ENCODE data around the gene FAM171A2.
"Not testable (repeated sequence)": the region's sequence is repeated elsewhere in the genome, so short reads cannot be mapped to it uniquely, and the experiment has no call there.

The FAM171A2 gene

GRCh38 chr17:44363613-44364159 lies at the start of gene FAM171A2:
Gene FAM171A2, minus strand, starts transcription at chr17:44363853. Its CDS starts 139 bp downstream, at chr17:44363714.
- peak; percentile 4 to 28 for DNase-seq

GRCh38 chr17:44409309-44410028 lies 45.8 kb upstream of the FAM171A2 start:
- DNase-seq = no peak

- no peak for DNase-seq
Observed at GRCh38 chr17:44408786-44409185, 45.1 kb upstream of the FAM171A2 start.

GRCh38 chr17:44402564-44403172 lies 39.0 kb upstream of the FAM171A2 start:
- DNase-seq = no peak

GRCh38 chr17:44400226-44400847 lies 36.7 kb upstream of the FAM171A2 start:
- peak in 1 of 2 donors; percentile 18 for DNase-seq

GRCh38 chr17:44398692-44399691 lies 35.3 kb upstream of the FAM171A2 start:
- no peak for DNase-seq

GRCh38 chr17:44397479-44398440 lies 34.1 kb upstream of the FAM171A2 start:
- no peak for DNase-seq

- no peak for DNase-seq
Observed at GRCh38 chr17:44396946-44397345, 33.3 kb upstream of the FAM171A2 start.

GRCh38 chr17:44394833-44395232 lies 31.2 kb upstream of the FAM171A2 start:
- DNase-seq = no peak

- DNase-seq = not testable (repeated sequence)
Observed at GRCh38 chr17:44394112-44394511, 30.5 kb upstream of the FAM171A2 start.

GRCh38 chr17:44390250-44390870 lies 26.7 kb upstream of the FAM171A2 start:
- DNase-seq = no peak

- DNase-seq = peak; percentile 7 to 85
Observed at GRCh38 chr17:44389723-44390202, 26.1 kb upstream of the FAM171A2 start.

GRCh38 chr17:44389281-44389680 lies 25.6 kb upstream of the FAM171A2 start, which contains the start of gene ITGA2B:
Gene ITGA2B, minus strand, starts transcription at chr17:44389649. Its CDS starts 176 bp downstream, at chr17:44389473.
- DNase-seq = no peak

- no peak for DNase-seq
Observed at GRCh38 chr17:44387804-44388203, 24.2 kb upstream of the FAM171A2 start.

GRCh38 chr17:44386182-44386525 lies 22.5 kb upstream of the FAM171A2 start:
- no peak for DNase-seq

- DNase-seq = peak; percentile 52 to 68
Observed at GRCh38 chr17:44385287-44386181, 21.9 kb upstream of the FAM171A2 start.

- DNase-seq = no peak
Observed at GRCh38 chr17:44384823-44385286, 21.2 kb upstream of the FAM171A2 start.

GRCh38 chr17:44384281-44384822 lies 20.7 kb upstream of the FAM171A2 start:
- DNase-seq = no peak

- no peak for DNase-seq
Observed at GRCh38 chr17:44383861-44384260, 20.2 kb upstream of the FAM171A2 start.

Data from bone marrow (tissue), 2 donors.